GM12875 (cell line): Measurements from ENCODE around the gene CLNS1A.
A peak's percentile ranks its signal among the peaks of the same experiment; 100 is the strongest.

Experiments
- H3K4me3 ChIP-seq: one replicate; pipeline ENCODE4 v1.5.1; 2011; ENCODE audit warnings: low read depth, low read length, control low read depth
- CTCF ChIP-seq: IDR thresholded peaks from 2 replicates; pipeline ENCODE4 v1.5.1; 2011; ENCODE audit warnings: low read depth, mild to moderate bottlenecking, control low read depth, inconsistent platforms, low read length, moderate library complexity, borderline replicate concordance; ENCODE audit not compliant: insufficient read depth

CLNS1A gene

GRCh38 chr11:77619576-77620198 is 17.9 kb downstream of the CLNS1A start:
- TF ChIP-seq CTCF: peak; percentile 55; the same call in 1 of the 2 replicates
- no peak overlapping the region for H3K4me3 ChIP-seq

- no peak overlapping the region for H3K4me3 ChIP-seq
- no peak for TF ChIP-seq CTCF
These were observed 19.7 kb downstream of the CLNS1A start for GRCh38 chr11:77617892-77618291.

GRCh38 chr11:77611921-77612320 is 25.7 kb downstream of the CLNS1A start:
- TF ChIP-seq CTCF: no peak
- no peak overlapping the region for H3K4me3 ChIP-seq

GRCh38 chr11:77609234-77609633 is 28.4 kb downstream of the CLNS1A start:
- no peak overlapping the region for H3K4me3 ChIP-seq
- no peak for TF ChIP-seq CTCF

- no peak overlapping the region for H3K4me3 ChIP-seq
- TF ChIP-seq CTCF: no peak
These were observed 33.3 kb downstream of the CLNS1A start for GRCh38 chr11:77604281-77604680.

GRCh38 chr11:77602381-77603088 is 35.1 kb downstream of the CLNS1A start:
- H3K4me3 ChIP-seq: no peak overlapping the region
- TF ChIP-seq CTCF: no peak

- TF ChIP-seq CTCF: no peak
These were observed 39.4 kb downstream of the CLNS1A start for GRCh38 chr11:77598195-77598594.

More at GRCh38 chr11:77598195-77598594, 39.4 kb downstream of the CLNS1A start:
- H3K4me3 ChIP-seq: no peak overlapping the region
